GM19397 (cell line): ENCODE data around the gene TRIOBP.

Experiments used
- ATAC-seq: cut with Tn5 transposase; IDR thresholded peaks from one replicate; pipeline ENCODE4 v1.9.1; 2021; ENCODE audit warnings: mild to moderate bottlenecking, moderate library complexity; ENCODE audit not compliant: unreplicated experiment

The TRIOBP gene

DNA sequence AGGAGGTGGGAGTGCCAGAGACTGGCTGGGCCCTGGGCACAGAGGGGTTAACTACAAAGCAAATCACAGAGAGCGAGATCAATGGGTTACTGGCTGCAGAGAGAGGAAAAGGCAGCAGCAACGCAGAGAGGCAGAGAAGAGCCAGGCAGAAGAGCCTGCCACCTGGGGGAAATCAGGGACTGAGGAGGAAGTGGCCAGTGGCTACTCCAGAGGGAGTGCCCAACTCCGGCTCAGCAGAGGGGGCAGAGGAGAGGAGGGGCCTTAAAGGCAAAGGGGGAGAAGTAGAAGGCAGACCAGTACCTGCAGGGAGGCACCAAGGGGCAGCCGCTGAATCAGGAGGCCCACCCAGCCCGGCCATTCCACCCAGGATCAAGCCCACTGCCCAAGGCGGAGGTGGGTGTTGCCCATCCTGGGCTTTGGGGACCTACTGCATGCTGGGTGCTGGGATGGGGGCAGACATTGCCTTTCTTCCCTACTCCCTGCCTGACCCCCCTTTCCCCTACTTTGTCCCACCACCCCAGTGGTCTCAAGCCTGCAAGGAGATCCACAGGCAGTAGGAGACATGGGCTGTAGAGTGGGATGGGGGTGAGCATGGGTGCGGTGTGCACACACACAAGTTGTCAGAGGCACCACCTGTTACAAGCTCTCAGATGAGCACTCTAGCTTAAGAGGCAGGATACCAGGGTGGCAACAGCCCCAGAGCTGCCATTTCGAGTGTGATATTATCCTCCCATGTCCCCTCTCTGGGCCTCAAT lies 125.4 kb downstream of the TRIOBP start:
- no peak for ATAC-seq

GRCh38 chr22:37823134-37823985 lies 126.5 kb downstream of the TRIOBP start, which contains the start of gene GALR3:
TSS of gene GALR3 (plus strand) at chr22:37823382. CDS start at chr22:37823407, 25 bp downstream.
- no peak for ATAC-seq

DNA sequence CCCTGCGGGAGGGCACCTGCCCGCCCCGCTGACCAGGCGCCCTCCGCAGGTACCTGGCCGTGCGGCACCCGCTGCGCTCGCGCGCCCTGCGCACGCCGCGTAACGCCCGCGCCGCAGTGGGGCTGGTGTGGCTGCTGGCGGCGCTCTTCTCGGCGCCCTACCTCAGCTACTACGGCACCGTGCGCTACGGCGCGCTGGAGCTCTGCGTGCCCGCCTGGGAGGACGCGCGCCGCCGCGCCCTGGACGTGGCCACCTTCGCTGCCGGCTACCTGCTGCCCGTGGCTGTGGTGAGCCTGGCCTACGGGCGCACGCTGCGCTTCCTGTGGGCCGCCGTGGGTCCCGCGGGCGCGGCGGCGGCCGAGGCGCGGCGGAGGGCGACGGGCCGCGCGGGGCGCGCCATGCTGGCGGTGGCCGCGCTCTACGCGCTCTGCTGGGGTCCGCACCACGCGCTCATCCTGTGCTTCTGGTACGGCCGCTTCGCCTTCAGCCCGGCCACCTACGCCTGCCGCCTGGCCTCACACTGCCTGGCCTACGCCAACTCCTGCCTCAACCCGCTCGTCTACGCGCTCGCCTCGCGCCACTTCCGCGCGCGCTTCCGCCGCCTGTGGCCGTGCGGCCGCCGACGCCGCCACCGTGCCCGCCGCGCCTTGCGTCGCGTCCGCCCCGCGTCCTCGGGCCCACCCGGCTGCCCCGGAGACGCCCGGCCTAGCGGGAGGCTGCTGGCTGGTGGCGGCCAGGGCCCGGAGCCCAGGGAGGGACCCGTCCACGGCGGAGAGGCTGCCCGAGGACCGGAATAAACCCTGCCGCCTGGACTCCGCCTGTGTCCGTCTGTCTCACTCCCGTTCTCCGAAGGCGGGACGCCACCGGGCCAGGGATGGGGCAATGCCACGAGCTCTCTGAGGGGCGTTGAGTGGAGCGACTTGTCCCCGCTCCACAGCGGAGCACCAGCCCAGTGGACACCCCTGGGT lies 128.1 kb downstream of the TRIOBP start:
- no peak for ATAC-seq
